ENCODE measurements around the gene CEPT1. TPM values are rescaled to one million over a fixed set of nuclear protein-coding genes. Genes with fewer than 3 reads are reported as not detected.

Gene CEPT1
- total and polyA plus RNA-seq, 10 of the 15 experiments (the other 5 are each of a cell fraction or from before 2014, with no cell fraction given): 29.4 to 77.9 (median 54.8) TPM

DNA sequence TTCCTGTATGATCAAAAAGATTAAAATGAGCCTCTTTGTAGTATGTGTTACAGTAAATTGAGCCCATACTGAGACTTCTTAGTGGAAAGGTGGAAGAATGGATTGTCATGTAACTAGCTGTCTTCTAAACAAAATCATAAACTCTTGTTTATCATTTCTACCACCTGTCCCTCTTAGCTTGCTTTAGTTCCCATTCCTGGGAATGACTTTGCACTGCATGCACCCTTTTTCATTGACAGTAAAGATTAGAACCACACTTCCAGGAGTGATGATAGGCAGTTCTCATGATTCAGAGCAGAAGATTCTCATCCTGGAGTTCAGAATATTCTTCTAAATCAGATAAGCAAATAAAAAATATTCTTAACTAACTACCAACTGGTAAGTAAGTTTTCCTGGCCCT lies 32.4 kb downstream of the CEPT1 start:
- ATAC-seq: no peak

More for the DNA sequence above, 32.4 kb downstream of the CEPT1 start:
- SMC1A ChIA-PET (ENCODE audit: uncharacterized antibody, unreplicated experiment): interaction anchor here (0.7 to 4.4 kb wide), 8 partner anchors 9 to 50 kb away, joined by 3 to 26 read pairs (median 4); no protein-coding TSS in a partner anchor
- Histone ChIP-seq H3K9me3 (replicated peaks; ENCODE audit: control insufficient read depth, insufficient read depth, low read length) (no peaks in the 10 kb centered on the region), H3K4me2 (ENCODE audit: control insufficient read depth, insufficient read depth) (no peak overlapping the region), H3K36me3 (ENCODE audit: control insufficient read depth in 2 of 2, insufficient read depth in 2 of 2, low read length in 1 of 2) (peaks cover 0 to 21% of the 10 kb centered on the region in 2 experiments; a peak in 2 of 4 replicates), H3K27me3 (replicated peaks in 1 of 2; ENCODE audit: control insufficient read depth in 2 of 2, insufficient read depth in 2 of 2, low read length in 1 of 2) (no peaks in the 10 kb centered on the region), H4K20me1 (ENCODE audit: control insufficient read depth, insufficient read depth) (no peaks in the 10 kb centered on the region), H3K9ac (ENCODE audit: control insufficient read depth, insufficient read depth, low read length) (no peak overlapping the region), H3K4me3 (no peak overlapping the region), H3K27ac (ENCODE audit: control insufficient read depth, insufficient read depth) (no peak overlapping the region), H3K79me2 (ENCODE audit: control insufficient read depth, insufficient read depth, low read length) (peaks cover 18% of the 10 kb centered on the region), H2AFZ (ENCODE audit: control insufficient read depth, low read depth, low read length) (no peak overlapping the region), H3K4me1 (ENCODE audit: control insufficient read depth, insufficient read depth, low read length) (peaks cover 14% of the 10 kb centered on the region)
- FAIRE-seq (no peak), DNase-seq (ENCODE audit: low read depth, low spot score) (no peak)
- TF ChIP-seq, protein P1, sequence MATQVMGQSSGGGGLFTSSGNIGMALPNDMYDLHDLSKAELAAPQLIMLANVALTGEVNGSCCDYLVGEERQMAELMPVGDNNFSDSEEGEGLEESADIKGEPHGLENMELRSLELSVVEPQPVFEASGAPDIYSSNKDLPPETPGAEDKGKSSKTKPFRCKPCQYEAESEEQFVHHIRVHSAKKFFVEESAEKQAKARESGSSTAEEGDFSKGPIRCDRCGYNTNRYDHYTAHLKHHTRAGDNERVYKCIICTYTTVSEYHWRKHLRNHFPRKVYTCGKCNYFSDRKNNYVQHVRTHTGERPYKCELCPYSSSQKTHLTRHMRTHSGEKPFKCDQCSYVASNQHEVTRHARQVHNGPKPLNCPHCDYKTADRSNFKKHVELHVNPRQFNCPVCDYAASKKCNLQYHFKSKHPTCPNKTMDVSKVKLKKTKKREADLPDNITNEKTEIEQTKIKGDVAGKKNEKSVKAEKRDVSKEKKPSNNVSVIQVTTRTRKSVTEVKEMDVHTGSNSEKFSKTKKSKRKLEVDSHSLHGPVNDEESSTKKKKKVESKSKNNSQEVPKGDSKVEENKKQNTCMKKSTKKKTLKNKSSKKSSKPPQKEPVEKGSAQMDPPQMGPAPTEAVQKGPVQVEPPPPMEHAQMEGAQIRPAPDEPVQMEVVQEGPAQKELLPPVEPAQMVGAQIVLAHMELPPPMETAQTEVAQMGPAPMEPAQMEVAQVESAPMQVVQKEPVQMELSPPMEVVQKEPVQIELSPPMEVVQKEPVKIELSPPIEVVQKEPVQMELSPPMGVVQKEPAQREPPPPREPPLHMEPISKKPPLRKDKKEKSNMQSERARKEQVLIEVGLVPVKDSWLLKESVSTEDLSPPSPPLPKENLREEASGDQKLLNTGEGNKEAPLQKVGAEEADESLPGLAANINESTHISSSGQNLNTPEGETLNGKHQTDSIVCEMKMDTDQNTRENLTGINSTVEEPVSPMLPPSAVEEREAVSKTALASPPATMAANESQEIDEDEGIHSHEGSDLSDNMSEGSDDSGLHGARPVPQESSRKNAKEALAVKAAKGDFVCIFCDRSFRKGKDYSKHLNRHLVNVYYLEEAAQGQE (IDR thresholded peaks at IDR 0.05; ENCODE audit: low read depth, low read length): no peak
- TF ChIP-seq RFX5 (IDR thresholded peaks at IDR 0.05; ENCODE audit: low read depth, low read length): no peak
- TF ChIP-seq YBX1 (IDR thresholded peaks at IDR 0.05): no peak
- no peak for TF ChIP-seq NR2F1 (conservative IDR thresholded peaks at IDR 0.05)
- no peak for TF ChIP-seq GATAD2B (conservative IDR thresholded peaks at IDR 0.05; ENCODE audit: low read depth)
- no peak for TF ChIP-seq POLR2A (IDR thresholded peaks at IDR 0.05; ENCODE audit: low read depth, low read length)
- TF ChIP-seq RCOR1 (conservative IDR thresholded peaks at IDR 0.05; ENCODE audit: low read depth, low read length): no peak
- RAD21 ChIA-PET (ENCODE audit: unreplicated experiment): interaction anchor here (1.1 to 2.2 kb wide), 3 partner anchors 10 to 26 kb away, joined by 3 to 9 read pairs (median 3); no protein-coding TSS in a partner anchor
- CTCF ChIA-PET: interaction anchor here (1.5 to 3.0 kb wide), 3 partner anchors 15 to 142 kb away, joined by 4 to 17 read pairs (median 9); no protein-coding TSS in a partner anchor
- POLR2A ChIA-PET: interaction anchor here (1.0 to 1.4 kb wide), 3 partner anchors 19 to 51 kb away, joined by 3 to 11 read pairs (median 3); no protein-coding TSS in a partner anchor
- in situ Hi-C loops (cut with MboI): no loop called here
- no TSS peak for BruUV-seq (replicated peaks)
- intact Hi-C loops (cut with micrococcal nuclease; ENCODE audit: unreplicated experiment): no loop called here

Measured in GM12878 (cell line).